HepG2 (cell line): ENCODE results near the gene NCOA7. TPM values are rescaled to one million over a fixed set of nuclear protein-coding genes. Genes with fewer than 3 reads are reported as not detected.

Source experiments
- BORCS8-MEF2B ChIP-seq: sonication (generic); formaldehyde crosslinking; IDR thresholded peaks from 2 replicates; pipeline ENCODE4 v1.8.0; 2022; ENCODE audit warnings: mild to moderate bottlenecking, missing genetic modification reagents
- CAMTA2 ChIP-seq: sonication (generic); formaldehyde crosslinking; IDR thresholded peaks from 2 replicates; pipeline ENCODE4 v1.4.0; 2020; ENCODE audit warnings: mild to moderate bottlenecking, missing genetic modification reagents, borderline replicate concordance
- CC2D1A ChIP-seq: sonication (generic); formaldehyde crosslinking; IDR thresholded peaks from 2 replicates; pipeline ENCODE4 v1.8.1; 2023; ENCODE audit warnings: mild to moderate bottlenecking, missing genetic modification reagents
- IRX3 ChIP-seq: sonication (generic); formaldehyde crosslinking; IDR thresholded peaks from 2 replicates; pipeline ENCODE4 v1.8.1; 2023; ENCODE audit warnings: mild to moderate bottlenecking, low read depth, missing genetic modification reagents, borderline replicate concordance
- JUN ChIP-seq: sonication (generic); formaldehyde crosslinking; IDR thresholded peaks from 2 replicates; pipeline ENCODE4 v1.4.0; 2020; ENCODE audit warnings: mild to moderate bottlenecking, missing genetic modification reagents
- PPARG ChIP-seq: conservative IDR thresholded peaks from 2 replicates; pipeline ENCODE4 v1.6.1; 2016; ENCODE audit warnings: missing biosample characterization, missing genetic modification reagents
- SOX6 ChIP-seq, 2 experiments: fragments of 450-650 bp in 1 of 2; sonication (generic) in 1 of 2; formaldehyde crosslinking in 1 of 2; IDR thresholded peaks; 2 replicates each; pipeline versions ENCODE4 v1.4.0 to v1.6.1; 2017 to 2020; ENCODE audit warnings: antibody characterized with exemption in 1 of 2, mild to moderate bottlenecking in 1 of 2, missing genetic modification reagents in 1 of 2
- SSRP1 ChIP-seq: IDR thresholded peaks from 2 replicates; pipeline ENCODE4 v1.6.1; 2016; ENCODE audit warnings: control low read depth
- ZBTB38 ChIP-seq: sonication (generic); formaldehyde crosslinking; IDR thresholded peaks from 2 replicates; pipeline ENCODE4 v1.5.1; 2020; ENCODE audit warnings: mild to moderate bottlenecking, missing genetic modification reagents
- ZFP37 ChIP-seq: sonication (generic); formaldehyde crosslinking; IDR thresholded peaks from 2 replicates; pipeline ENCODE4 v1.4.0; 2020; ENCODE audit warnings: missing genetic modification reagents, borderline replicate concordance
- ZMYM3 ChIP-seq: sonication (generic); formaldehyde crosslinking; IDR thresholded peaks from 2 replicates; pipeline ENCODE4 v1.5.1; 2020; ENCODE audit warnings: mild to moderate bottlenecking, missing genetic modification reagents
- ZNF337 ChIP-seq: sonication (generic); formaldehyde crosslinking; IDR thresholded peaks from 2 replicates; pipeline ENCODE4 v1.5.1; 2020; ENCODE audit warnings: missing genetic modification reagents, low read depth, mild to moderate bottlenecking, borderline replicate concordance
- ZNF605 ChIP-seq: sonication (generic); formaldehyde crosslinking; IDR thresholded peaks from 2 replicates; pipeline ENCODE4 v1.8.0; 2022; ENCODE audit warnings: mild to moderate bottlenecking, missing genetic modification reagents
- ZNF607 ChIP-seq: sonication (generic); formaldehyde crosslinking; IDR thresholded peaks from 2 replicates; pipeline ENCODE4 v1.5.1; 2020; ENCODE audit warnings: missing genetic modification reagents, mild to moderate bottlenecking, borderline replicate concordance
- polyA plus RNA-seq, 8 experiments: library from polyadenylated mRNA; depleted of rRNA in 3 of 8; stranded (reverse) in 7 of 8; unstranded in 1 of 8; fragments of >200 nt; fragmentation: Illumina TruSeq in 4 of 8; extraction: Trizol in 4 of 8; gene quantifications; 2 replicates each; pipeline versions ENCODE4 v1.2.1 to v1.2.3, GENCODE V29; 2011 to 2016; ENCODE audit warnings: low read depth in 4 of 8, missing spikeins in 1 of 8, mixed read lengths in 1 of 8; ENCODE audit not compliant: insufficient read depth in 1 of 8
- total RNA-seq, 5 experiments: library from RNA; depleted of rRNA; stranded (reverse); fragments of >200 nt; fragmentation: Illumina TruSeq; extraction: Trizol; gene quantifications; 2 replicates each; pipeline ENCODE4 v1.2.3, GENCODE V29; 2016; ENCODE audit warnings: low read depth in 1 of 5
- TF ChIP-seq, protein P1 (sequence below): sonication (generic); formaldehyde crosslinking; IDR thresholded peaks from 2 replicates; pipeline ENCODE4 v1.4.0; 2020; ENCODE audit warnings: missing genetic modification reagents, mild to moderate bottlenecking, borderline replicate concordance
- TF ChIP-seq, protein P2 (sequence below): IDR thresholded peaks from 2 replicates; pipeline ENCODE4 v1.6.1; 2012; ENCODE audit warnings: low read depth, low read length, improper control_type of control experiment
- TF ChIP-seq, protein P3 (sequence below): sonication (generic); formaldehyde crosslinking; IDR thresholded peaks from 2 replicates; pipeline ENCODE4 v1.4.0; 2020; ENCODE audit warnings: missing genetic modification reagents, mild to moderate bottlenecking, borderline replicate concordance
- TF ChIP-seq, protein P4 (sequence below): sonication (generic); formaldehyde crosslinking; IDR thresholded peaks from 2 replicates; pipeline ENCODE4 v1.5.0; 2020; ENCODE audit warnings: mild to moderate bottlenecking, missing genetic modification reagents

NCOA7 gene
- total and polyA plus RNA-seq, 2 of the 13 experiments (the other 11 are each of a cell fraction or from before 2014, with no cell fraction given), result 13.6 to 20.8 TPM

DNA sequence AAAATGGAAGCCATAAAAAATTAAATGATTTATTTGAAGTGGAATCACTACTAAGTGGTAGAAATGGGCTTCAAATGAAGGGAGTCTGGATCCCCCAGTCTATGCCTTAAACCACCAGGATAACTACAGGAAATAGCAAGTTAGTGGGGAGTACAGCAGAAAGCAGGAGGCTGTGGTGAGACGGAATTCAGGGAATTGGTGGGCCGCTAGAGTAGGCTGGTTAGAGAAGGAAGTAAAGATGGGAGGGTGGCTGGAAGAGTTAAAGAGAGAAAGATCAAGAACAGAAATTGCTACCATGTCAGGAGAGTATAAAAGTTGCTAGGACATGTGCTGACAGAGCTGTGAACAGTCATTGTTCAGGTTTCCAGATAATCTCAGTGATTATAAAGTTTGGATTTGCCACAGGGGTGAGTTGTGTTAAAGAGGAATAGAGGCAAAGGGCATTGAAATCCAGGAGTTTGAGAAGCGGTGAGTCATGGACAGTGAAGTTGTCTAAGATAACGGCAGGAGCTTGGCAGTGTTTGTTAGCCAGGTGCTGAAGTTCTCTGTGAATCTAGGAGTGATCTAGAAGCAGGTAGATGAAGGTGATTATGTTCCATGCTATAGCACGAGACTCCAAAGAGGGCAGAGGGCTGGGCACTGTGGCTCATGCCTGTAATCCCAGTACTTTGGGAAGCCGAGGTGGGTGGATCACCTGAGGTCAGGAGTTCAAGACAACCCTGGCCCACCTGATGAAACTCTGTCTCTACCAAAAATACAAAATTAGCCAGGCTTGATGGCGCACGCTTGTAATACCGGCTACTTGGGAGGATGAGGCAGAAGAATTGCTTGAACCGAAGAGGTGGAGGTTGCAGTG, 152.1 kb downstream of the NCOA7 start (continued):
- TF ChIP-seq, protein P1, sequence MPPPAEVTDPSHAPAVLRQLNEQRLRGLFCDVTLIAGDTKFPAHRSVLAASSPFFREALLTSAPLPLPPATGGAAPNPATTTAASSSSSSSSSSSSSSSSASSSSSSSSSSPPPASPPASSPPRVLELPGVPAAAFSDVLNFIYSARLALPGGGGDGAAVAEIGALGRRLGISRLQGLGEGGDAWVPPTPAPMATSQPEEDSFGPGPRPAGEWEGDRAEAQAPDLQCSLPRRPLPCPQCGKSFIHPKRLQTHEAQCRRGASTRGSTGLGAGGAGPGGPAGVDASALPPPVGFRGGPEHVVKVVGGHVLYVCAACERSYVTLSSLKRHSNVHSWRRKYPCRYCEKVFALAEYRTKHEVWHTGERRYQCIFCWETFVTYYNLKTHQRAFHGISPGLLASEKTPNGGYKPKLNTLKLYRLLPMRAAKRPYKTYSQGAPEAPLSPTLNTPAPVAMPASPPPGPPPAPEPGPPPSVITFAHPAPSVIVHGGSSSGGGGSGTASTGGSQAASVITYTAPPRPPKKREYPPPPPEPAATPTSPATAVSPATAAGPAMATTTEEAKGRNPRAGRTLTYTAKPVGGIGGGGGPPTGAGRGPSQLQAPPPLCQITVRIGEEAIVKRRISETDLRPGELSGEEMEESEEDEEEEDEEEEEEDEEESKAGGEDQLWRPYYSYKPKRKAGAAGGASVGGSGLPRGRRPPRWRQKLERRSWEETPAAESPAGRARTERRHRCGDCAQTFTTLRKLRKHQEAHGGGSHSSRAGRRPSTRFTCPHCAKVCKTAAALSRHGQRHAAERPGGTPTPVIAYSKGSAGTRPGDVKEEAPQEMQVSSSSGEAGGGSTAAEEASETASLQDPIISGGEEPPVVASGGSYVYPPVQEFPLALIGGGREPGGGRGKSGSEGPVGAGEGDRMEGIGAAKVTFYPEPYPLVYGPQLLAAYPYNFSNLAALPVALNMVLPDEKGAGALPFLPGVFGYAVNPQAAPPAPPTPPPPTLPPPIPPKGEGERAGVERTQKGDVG (CRISPR knock-in tag), result no peak
- TF ChIP-seq BORCS8-MEF2B, result 0 out of 2 replicates have a peak, but pooled peaks have one; percentile 29
- TF ChIP-seq ZNF607 (CRISPR knock-in tag), result 0 out of 2 replicates have a peak, but pooled peaks have one; percentile 46
- no peak for TF ChIP-seq ZFP37 (CRISPR knock-in tag)
- TF ChIP-seq, protein P2, sequence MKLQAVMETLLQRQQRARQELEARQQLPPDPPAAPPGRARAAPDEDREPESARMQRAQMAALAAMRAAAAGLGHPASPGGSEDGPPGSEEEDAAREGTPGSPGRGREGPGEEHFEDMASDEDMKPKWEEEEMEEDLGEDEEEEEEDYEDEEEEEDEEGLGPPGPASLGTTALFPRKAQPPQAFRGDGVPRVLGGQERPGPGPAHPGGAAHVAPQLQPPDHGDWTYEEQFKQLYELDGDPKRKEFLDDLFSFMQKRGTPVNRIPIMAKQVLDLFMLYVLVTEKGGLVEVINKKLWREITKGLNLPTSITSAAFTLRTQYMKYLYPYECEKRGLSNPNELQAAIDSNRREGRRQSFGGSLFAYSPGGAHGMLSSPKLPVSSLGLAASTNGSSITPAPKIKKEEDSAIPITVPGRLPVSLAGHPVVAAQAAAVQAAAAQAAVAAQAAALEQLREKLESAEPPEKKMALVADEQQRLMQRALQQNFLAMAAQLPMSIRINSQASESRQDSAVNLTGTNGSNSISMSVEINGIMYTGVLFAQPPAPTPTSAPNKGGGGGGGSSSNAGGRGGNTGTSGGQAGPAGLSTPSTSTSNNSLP, result peak; percentile 27; the same call in 1 of the 2 replicates
- TF ChIP-seq ZBTB38, result peak; percentile 78
- 0 out of 2 replicates have a peak, but pooled peaks have one; percentile 45 for TF ChIP-seq CAMTA2 (CRISPR knock-in tag)
- TF ChIP-seq SOX6 (IDR thresholded peaks at IDR 0.05), result no peak
- TF ChIP-seq SOX6 (CRISPR knock-in tag; IDR thresholded peaks at IDR 0.05), result peak; percentile 45; the same call in 1 of the 2 replicates
- TF ChIP-seq, protein P3, sequence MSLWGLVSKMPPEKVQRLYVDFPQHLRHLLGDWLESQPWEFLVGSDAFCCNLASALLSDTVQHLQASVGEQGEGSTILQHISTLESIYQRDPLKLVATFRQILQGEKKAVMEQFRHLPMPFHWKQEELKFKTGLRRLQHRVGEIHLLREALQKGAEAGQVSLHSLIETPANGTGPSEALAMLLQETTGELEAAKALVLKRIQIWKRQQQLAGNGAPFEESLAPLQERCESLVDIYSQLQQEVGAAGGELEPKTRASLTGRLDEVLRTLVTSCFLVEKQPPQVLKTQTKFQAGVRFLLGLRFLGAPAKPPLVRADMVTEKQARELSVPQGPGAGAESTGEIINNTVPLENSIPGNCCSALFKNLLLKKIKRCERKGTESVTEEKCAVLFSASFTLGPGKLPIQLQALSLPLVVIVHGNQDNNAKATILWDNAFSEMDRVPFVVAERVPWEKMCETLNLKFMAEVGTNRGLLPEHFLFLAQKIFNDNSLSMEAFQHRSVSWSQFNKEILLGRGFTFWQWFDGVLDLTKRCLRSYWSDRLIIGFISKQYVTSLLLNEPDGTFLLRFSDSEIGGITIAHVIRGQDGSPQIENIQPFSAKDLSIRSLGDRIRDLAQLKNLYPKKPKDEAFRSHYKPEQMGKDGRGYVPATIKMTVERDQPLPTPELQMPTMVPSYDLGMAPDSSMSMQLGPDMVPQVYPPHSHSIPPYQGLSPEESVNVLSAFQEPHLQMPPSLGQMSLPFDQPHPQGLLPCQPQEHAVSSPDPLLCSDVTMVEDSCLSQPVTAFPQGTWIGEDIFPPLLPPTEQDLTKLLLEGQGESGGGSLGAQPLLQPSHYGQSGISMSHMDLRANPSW (CRISPR knock-in tag), result 0 out of 2 replicates have a peak, but pooled peaks have one; percentile 71
- TF ChIP-seq ZNF605, result 0 out of 2 replicates have a peak, but pooled peaks have one; percentile 23
- TF ChIP-seq, protein P4, sequence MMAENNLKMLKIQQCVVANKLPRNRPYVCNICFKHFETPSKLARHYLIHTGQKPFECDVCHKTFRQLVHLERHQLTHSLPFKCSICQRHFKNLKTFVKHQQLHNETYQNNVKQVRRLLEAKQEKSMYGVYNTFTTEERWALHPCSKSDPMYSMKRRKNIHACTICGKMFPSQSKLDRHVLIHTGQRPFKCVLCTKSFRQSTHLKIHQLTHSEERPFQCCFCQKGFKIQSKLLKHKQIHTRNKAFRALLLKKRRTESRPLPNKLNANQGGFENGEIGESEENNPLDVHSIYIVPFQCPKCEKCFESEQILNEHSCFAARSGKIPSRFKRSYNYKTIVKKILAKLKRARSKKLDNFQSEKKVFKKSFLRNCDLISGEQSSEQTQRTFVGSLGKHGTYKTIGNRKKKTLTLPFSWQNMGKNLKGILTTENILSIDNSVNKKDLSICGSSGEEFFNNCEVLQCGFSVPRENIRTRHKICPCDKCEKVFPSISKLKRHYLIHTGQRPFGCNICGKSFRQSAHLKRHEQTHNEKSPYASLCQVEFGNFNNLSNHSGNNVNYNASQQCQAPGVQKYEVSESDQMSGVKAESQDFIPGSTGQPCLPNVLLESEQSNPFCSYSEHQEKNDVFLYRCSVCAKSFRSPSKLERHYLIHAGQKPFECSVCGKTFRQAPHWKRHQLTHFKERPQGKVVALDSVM (CRISPR knock-in tag), result no peak
- peak; percentile 55; the same call in 1 of the 2 replicates for TF ChIP-seq JUN (CRISPR knock-in tag)
- TF ChIP-seq ZNF337 (CRISPR knock-in tag), result peak; percentile 81; the same call in 1 of the 2 replicates
- TF ChIP-seq ZMYM3, result 0 out of 2 replicates have a peak, but pooled peaks have one; percentile 33
- TF ChIP-seq SSRP1, result no peak
- no peak for TF ChIP-seq IRX3
- no peak for TF ChIP-seq CC2D1A (CRISPR knock-in tag)
- peak; percentile 88 for TF ChIP-seq PPARG (CRISPR knock-in tag)
